ENCODE data around the gene CREB3L2. TPM values are rescaled to one million over a fixed set of nuclear protein-coding genes. Genes with fewer than 3 reads are reported as not detected.

The CREB3L2 gene
- total RNA-seq, 1 experiment from 2014 or later = 49.8 TPM

- TF ChIP-seq EGR1 (IDR thresholded peaks at IDR 0.05; ENCODE audit: low read depth) (no peak), CTCF (IDR thresholded peaks at IDR 0.05 in 2 of 3, conservative IDR thresholded peaks at IDR 0.05 in 1 of 3; ENCODE audit: borderline replicate concordance in 1 of 3, insufficient read depth in 1 of 3, low read depth in 2 of 3, low read length in 2 of 3) (no peak), ZFX (IDR thresholded peaks at IDR 0.05) (no peak)
Observed at GRCh38 chr7:137940656-137941518, 61.0 kb downstream of the CREB3L2 start (continued).

- no peak overlapping the region for H3K4me2 ChIP-seq (ENCODE audit: low read length)
- no peak overlapping the region for H3K9ac ChIP-seq (ENCODE audit: low read length)
- H3K9me2 ChIP-seq (ENCODE audit: insufficient read depth) = no peaks in the 10 kb centered on the region
- no peak for DNase-seq (ENCODE audit: low read depth, low spot score)
- no peaks in the 10 kb centered on the region for H3K27me3 ChIP-seq (ENCODE audit: insufficient read depth, low read length)
- H3K4me3 ChIP-seq (replicated peaks in 1 of 2; ENCODE audit: low read depth in 1 of 2, low read length in 2 of 2) = no peak overlapping the region
- no peak for TF ChIP-seq EZH2 (IDR thresholded peaks at IDR 0.05)
- TF ChIP-seq RAD21 (IDR thresholded peaks at IDR 0.05; ENCODE audit: low read depth) = no peak
- TF ChIP-seq SP1 (IDR thresholded peaks at IDR 0.05; ENCODE audit: low read depth) = no peak
- TF ChIP-seq EGR1 (IDR thresholded peaks at IDR 0.05; ENCODE audit: low read depth) = no peak
- no peak for TF ChIP-seq ATF3 (IDR thresholded peaks at IDR 0.05)
- no peaks in the 10 kb centered on the region for H4K20me1 ChIP-seq (ENCODE audit: insufficient read depth)
- CTCF ChIA-PET = no interaction called here
- no peaks in the 10 kb centered on the region for H3K4me1 ChIP-seq (ENCODE audit: control insufficient read depth in 1 of 2, insufficient read depth in 2 of 2, low read length in 2 of 2)
- no peaks in the 10 kb centered on the region for H3K36me3 ChIP-seq (ENCODE audit: control insufficient read depth in 1 of 2, insufficient read depth in 2 of 2, low read length in 2 of 2)
- H2AFZ ChIP-seq (ENCODE audit: low read depth, low read length, poor library complexity, severe bottlenecking) = no peak overlapping the region
- POLR2A ChIA-PET = no interaction called here
- no TSS peak for BruUV-seq (replicated peaks)
- no peaks in the 10 kb centered on the region for H3K79me2 ChIP-seq (ENCODE audit: insufficient read depth, low read length)
- RAD21 ChIA-PET (ENCODE audit: low non-redundant PET in 1 of 2, low total read pairs in 2 of 2, uncharacterized antibody in 2 of 2, unreplicated experiment in 2 of 2) = no interaction called here
- intact Hi-C loops (cut with micrococcal nuclease) = no loop called here
- no peak for ATAC-seq
- no peak overlapping the region for H3K27ac ChIP-seq (ENCODE audit: low read depth, low read length)
- H3K9me3 ChIP-seq (ENCODE audit: control insufficient read depth in 1 of 2, insufficient read depth in 1 of 2, low read depth in 1 of 2, low read length in 2 of 2) = no peaks in the 10 kb centered on the region
Observed at GRCh38 chr7:137940218-137940617, 61.7 kb downstream of the CREB3L2 start.

All from HCT116 (cell line).